Ectodermal cell (in vitro differentiated cells): Measurements from ENCODE around the gene PYGO1. TPM values are rescaled to one million over a fixed set of nuclear protein-coding genes. Genes with fewer than 3 reads are reported as not detected.

ENCODE experiments used
- H3K27ac ChIP-seq: 2 replicates; pipeline ENCODE4 v1.7.0; 2013; ENCODE audit warnings: mild to moderate bottlenecking, low read depth, low read length; ENCODE audit not compliant: insufficient read depth, poor library complexity, severe bottlenecking
- H3K27me3 ChIP-seq: 2 replicates; pipeline ENCODE4 v1.7.0; 2013; ENCODE audit warnings: mild to moderate bottlenecking, low read length; ENCODE audit not compliant: insufficient read depth, control insufficient read depth, poor library complexity, severe bottlenecking
- H3K36me3 ChIP-seq: one replicate; pipeline ENCODE4 v1.7.0; 2013; ENCODE audit warnings: low read length; ENCODE audit not compliant: control insufficient read depth, insufficient read depth
- H3K4me1 ChIP-seq: one replicate; pipeline ENCODE4 v1.7.0; 2013; ENCODE audit warnings: low read length; ENCODE audit not compliant: control insufficient read depth, insufficient read depth
- H3K4me3 ChIP-seq: 2 replicates; pipeline ENCODE4 v1.7.0; 2013; ENCODE audit warnings: low read depth, low read length, control low read depth; ENCODE audit not compliant: insufficient read depth
- H3K9me3 ChIP-seq: 2 replicates; pipeline ENCODE4 v1.7.0; 2013; ENCODE audit warnings: mild to moderate bottlenecking, low read length, moderate library complexity; ENCODE audit not compliant: control insufficient read depth
- WGBS, 2 experiments: methylation state at CpG; one replicate each; pipeline ENCODE4 v1.1.7; 2013; ENCODE audit warnings: missing lambda C conversion rate in 2 of 2; 5-methylcytosine and 5-hydroxymethylcytosine counted together
- polyA plus RNA-seq, 4 experiments: library from polyadenylated mRNA; stranded (reverse); fragments of 50-300 nt; gene quantifications; one replicate each; pipeline ENCODE4 v1.2.3, GENCODE V29; 2013

PYGO1 gene
- 9.1 TPM for polyA plus RNA-seq (2013, experiment 1 of 4)
- polyA plus RNA-seq (2013, experiment 2 of 4): 8.5 TPM
- 9.4 TPM for polyA plus RNA-seq (2013, experiment 3 of 4)
- polyA plus RNA-seq (2013, experiment 4 of 4): 10.1 TPM

GRCh38 chr15:55588070-55588814, at the start of gene PYGO1:
PYGO1 (minus strand) TSS chr15:55588345; CDS start chr15:55587883, 462 bp downstream.
- H3K27me3 ChIP-seq: peaks cover 40% of the 10 kb centered on the region
- H3K4me3 ChIP-seq: peak within 1 kb of the TSS; percentile 61
- H3K36me3 ChIP-seq: no peaks in the 10 kb centered on the region
- H3K4me1 ChIP-seq: no peaks in the 10 kb centered on the region
- no peaks in the 10 kb centered on the region for H3K9me3 ChIP-seq
- H3K27ac ChIP-seq: no peak within 1 kb of the TSS
- whole genome bisulfite sequencing, 2 experiments: 0% methylated on average over 107 of the region's 107 CpGs

- 95 to 97% methylated on average over 3 of the region's 3 CpGs for WGBS, 2 experiments
- Histone ChIP-seq H3K36me3 (peaks cover 75% of the 10 kb centered on the region), H3K4me3 (no peak overlapping the region)
These were observed 48.9 kb upstream of the PYGO1 start for GRCh38 chr15:55637086-55637485.

GRCh38 chr15:55633731-55634130, 45.6 kb upstream of the PYGO1 start:
- Histone ChIP-seq H3K9me3 (no peaks in the 10 kb centered on the region), H3K27me3 (no peaks in the 10 kb centered on the region), H3K4me3 (no peak overlapping the region), H3K27ac (no peak overlapping the region), H3K4me1 (no peaks in the 10 kb centered on the region), H3K36me3 (peaks cover 73% of the 10 kb centered on the region)
- WGBS, 2 experiments: 93 to 100% methylated on average over 1 of the region's 1 CpG

More at GRCh38 chr15:55637086-55637485, 48.9 kb upstream of the PYGO1 start:
- H3K4me1 ChIP-seq: no peaks in the 10 kb centered on the region
- no peaks in the 10 kb centered on the region for H3K9me3 ChIP-seq
- no peaks in the 10 kb centered on the region for H3K27me3 ChIP-seq
- no peak overlapping the region for H3K27ac ChIP-seq

- Histone ChIP-seq H3K27me3 (no peaks in the 10 kb centered on the region), H3K4me3 (no peak overlapping the region), H3K4me1 (no peaks in the 10 kb centered on the region), H3K27ac (no peak overlapping the region), H3K36me3 (peaks cover 74% of the 10 kb centered on the region), H3K9me3 (no peaks in the 10 kb centered on the region)
- 95 to 97% methylated on average over 2 of the region's 2 CpGs for WGBS, 2 experiments
These were observed 44.3 kb upstream of the PYGO1 start for GRCh38 chr15:55632434-55632833.

- WGBS, 2 experiments: 97 to 98% methylated on average over 3 of the region's 3 CpGs
- Histone ChIP-seq H3K27me3 (no peaks in the 10 kb centered on the region), H3K9me3 (no peaks in the 10 kb centered on the region), H3K36me3 (peaks cover 71% of the 10 kb centered on the region), H3K4me1 (no peaks in the 10 kb centered on the region), H3K4me3 (no peak overlapping the region), H3K27ac (no peak overlapping the region)
These were observed 42.7 kb upstream of the PYGO1 start for GRCh38 chr15:55630858-55631257.

- WGBS, 2 experiments: 95 to 98% methylated on average over 2 of the region's 2 CpGs
- Histone ChIP-seq H3K9me3 (no peaks in the 10 kb centered on the region), H3K27ac (no peak overlapping the region), H3K4me3 (no peak overlapping the region), H3K4me1 (no peaks in the 10 kb centered on the region), H3K36me3 (peaks cover 74% of the 10 kb centered on the region), H3K27me3 (no peaks in the 10 kb centered on the region)
These were observed 40.2 kb upstream of the PYGO1 start for GRCh38 chr15:55628369-55628730.

- 92 to 94% methylated on average over 7 of the region's 7 CpGs for WGBS, 2 experiments
- H3K27ac ChIP-seq: no peak overlapping the region
- H3K27me3 ChIP-seq: no peaks in the 10 kb centered on the region
- H3K4me3 ChIP-seq: no peak overlapping the region
- no peaks in the 10 kb centered on the region for H3K4me1 ChIP-seq
- H3K9me3 ChIP-seq: no peaks in the 10 kb centered on the region
- H3K36me3 ChIP-seq: peaks cover 71% of the 10 kb centered on the region
These were observed 39.7 kb upstream of the PYGO1 start for GRCh38 chr15:55627730-55628368.

- H3K4me3 ChIP-seq: no peak overlapping the region
- H3K27ac ChIP-seq: no peak overlapping the region
- H3K36me3 ChIP-seq: peaks cover 28% of the 10 kb centered on the region
- no peaks in the 10 kb centered on the region for H3K4me1 ChIP-seq
- WGBS, 2 experiments: 89 to 95% methylated on average over 6 of the region's 6 CpGs
- no peaks in the 10 kb centered on the region for H3K9me3 ChIP-seq
- H3K27me3 ChIP-seq: no peaks in the 10 kb centered on the region
These were observed 31.6 kb upstream of the PYGO1 start for GRCh38 chr15:55619783-55620182.

GRCh38 chr15:55618387-55618786, 30.2 kb upstream of the PYGO1 start:
- no peak overlapping the region for H3K4me3 ChIP-seq
- H3K27me3 ChIP-seq: no peaks in the 10 kb centered on the region
- H3K36me3 ChIP-seq: peaks cover 29% of the 10 kb centered on the region
- 75 to 85% methylated on average over 4 of the region's 4 CpGs for WGBS, 2 experiments
- H3K9me3 ChIP-seq: no peaks in the 10 kb centered on the region
- H3K4me1 ChIP-seq: no peaks in the 10 kb centered on the region
- H3K27ac ChIP-seq: no peak overlapping the region

GRCh38 chr15:55615445-55615844, 27.3 kb upstream of the PYGO1 start:
- Histone ChIP-seq H3K4me1 (no peaks in the 10 kb centered on the region), H3K4me3 (no peak overlapping the region), H3K36me3 (peaks cover 39% of the 10 kb centered on the region), H3K9me3 (no peaks in the 10 kb centered on the region), H3K27ac (no peak overlapping the region), H3K27me3 (no peaks in the 10 kb centered on the region)
- WGBS, 2 experiments: 100% methylated on average over 1 of the region's 1 CpG
